ENCODE results near the gene NPAS2.

DNA sequence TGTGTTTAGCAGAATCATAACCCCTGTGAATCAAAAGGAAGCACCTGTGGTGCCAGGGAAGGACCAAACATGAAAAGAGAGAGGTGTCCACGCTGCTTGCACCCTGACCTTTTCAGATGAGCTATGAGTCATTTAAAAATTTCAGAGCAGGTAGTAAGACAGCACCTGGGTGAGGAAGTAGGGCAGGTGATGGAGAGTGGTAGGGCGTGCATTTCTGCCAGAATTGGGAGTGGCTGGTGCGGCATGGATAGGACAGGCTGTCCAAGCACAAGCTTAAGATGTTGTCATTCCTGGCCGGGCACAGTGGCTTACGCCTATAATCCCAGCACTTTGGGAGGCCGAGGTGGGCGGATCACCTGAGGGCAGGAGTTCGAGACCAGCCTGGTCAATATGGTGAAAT is 36.8 kb downstream of the NPAS2 start:
- TF ChIP-seq, protein P1, sequence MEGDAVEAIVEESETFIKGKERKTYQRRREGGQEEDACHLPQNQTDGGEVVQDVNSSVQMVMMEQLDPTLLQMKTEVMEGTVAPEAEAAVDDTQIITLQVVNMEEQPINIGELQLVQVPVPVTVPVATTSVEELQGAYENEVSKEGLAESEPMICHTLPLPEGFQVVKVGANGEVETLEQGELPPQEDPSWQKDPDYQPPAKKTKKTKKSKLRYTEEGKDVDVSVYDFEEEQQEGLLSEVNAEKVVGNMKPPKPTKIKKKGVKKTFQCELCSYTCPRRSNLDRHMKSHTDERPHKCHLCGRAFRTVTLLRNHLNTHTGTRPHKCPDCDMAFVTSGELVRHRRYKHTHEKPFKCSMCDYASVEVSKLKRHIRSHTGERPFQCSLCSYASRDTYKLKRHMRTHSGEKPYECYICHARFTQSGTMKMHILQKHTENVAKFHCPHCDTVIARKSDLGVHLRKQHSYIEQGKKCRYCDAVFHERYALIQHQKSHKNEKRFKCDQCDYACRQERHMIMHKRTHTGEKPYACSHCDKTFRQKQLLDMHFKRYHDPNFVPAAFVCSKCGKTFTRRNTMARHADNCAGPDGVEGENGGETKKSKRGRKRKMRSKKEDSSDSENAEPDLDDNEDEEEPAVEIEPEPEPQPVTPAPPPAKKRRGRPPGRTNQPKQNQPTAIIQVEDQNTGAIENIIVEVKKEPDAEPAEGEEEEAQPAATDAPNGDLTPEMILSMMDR (IDR thresholded peaks at IDR 0.05): no peak
- TF ChIP-seq POLR2A (IDR thresholded peaks at IDR 0.05) (no peak), POLR2AphosphoS5 (IDR thresholded peaks at IDR 0.05) (no peak)

Data from breast epithelium (tissue), 3 donors.